HG03460 (cell line): ENCODE results near the gene KSR2.
"Not testable (repeated sequence)": the region's sequence is repeated elsewhere in the genome, so short reads cannot be mapped to it uniquely, and the experiment has no call there.

Experiments used
- ATAC-seq: cut with Tn5 transposase; IDR thresholded peaks from one replicate; pipeline ENCODE4 v1.9.1; 2021; ENCODE audit not compliant: unreplicated experiment

The KSR2 gene

DNA sequence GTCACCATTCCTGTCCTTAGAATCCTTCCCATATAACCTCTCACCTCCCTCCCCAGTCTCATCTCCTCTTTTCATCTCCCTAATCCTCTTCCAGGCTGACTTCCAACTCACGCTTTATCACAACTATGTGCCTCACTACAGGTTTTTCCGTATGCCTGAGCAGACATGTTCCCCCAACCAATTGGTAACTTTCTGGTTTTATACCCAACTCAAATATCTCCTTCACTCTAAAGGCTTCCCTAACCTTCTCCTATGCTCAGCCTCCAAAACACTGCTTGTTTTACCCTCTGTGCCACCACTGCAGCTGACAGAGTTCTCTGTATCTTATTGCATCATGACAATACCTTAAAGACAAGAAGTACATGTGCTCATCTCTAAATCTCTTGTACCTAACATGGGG is 139.7 kb downstream of the KSR2 start:
- ATAC-seq, result no peak

DNA sequence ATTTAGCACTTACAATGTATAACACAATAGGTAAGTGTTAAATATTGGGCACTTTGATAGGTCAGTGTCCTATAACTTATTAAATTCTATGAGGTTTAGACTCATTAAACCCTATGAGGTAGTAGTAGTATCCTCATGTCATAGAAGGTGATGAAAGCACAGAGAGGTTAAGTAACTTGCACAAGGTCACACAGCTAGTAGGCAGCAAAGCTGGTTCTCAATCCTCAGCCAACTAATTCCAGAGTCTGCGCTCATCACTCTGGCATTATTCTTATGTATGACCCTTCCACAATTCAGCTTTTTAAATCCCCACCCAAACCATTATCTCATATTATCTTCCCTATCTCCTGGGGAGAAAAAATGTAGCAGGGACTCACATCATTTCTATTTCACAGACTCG is 141.1 kb downstream of the KSR2 start:
- no peak for ATAC-seq

DNA sequence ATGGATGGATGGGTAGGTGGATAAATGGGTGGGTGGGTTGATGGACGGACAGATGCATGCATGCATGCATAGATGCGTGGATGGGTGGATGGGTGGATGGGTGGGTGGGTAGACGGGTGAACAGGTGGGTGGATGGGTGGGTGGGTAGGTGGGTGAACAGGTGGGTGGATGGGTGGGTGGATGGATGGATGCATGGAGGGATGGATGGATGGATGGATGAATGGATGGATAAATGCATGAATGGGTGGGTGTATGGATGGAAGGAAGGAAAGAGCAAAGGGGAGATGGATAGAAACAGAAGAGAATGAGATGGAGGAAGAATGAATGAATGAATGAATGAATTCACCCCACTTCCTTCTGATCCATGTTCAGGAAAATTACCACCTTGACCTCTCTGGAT is 143.0 kb downstream of the KSR2 start:
- no peak for ATAC-seq

DNA sequence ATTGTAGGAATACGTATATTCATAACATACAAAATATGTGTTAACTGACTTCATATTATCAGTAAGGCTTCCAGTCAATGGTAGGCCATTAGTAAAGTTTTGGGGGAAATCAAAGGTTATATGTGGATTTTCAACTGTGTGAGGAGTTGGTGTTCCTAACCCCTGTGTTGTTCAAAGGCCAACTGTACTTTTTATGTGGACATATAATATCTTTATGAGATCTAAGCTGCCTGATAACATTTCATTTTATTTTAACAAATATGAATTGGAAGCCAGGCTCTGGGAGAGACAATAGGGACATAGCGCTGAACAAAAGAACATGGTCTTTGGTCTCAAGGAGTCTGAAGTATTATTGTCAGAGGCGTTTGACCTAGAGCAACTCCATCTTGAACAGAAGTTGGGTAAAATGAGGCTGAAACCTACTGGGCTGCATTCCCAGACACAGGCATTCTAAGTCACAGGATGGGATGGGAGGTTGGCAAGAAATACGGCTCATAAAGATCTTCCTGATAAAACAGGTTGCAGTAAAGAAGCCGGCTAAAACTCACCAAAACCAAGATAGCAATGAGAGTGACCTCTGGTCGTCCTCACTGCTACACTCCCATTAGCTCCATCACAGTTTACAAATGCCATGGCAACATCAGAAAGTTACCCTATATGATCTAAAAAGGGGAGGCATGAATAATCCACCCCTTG is 147.2 kb downstream of the KSR2 start:
- ATAC-seq, result no peak

DNA sequence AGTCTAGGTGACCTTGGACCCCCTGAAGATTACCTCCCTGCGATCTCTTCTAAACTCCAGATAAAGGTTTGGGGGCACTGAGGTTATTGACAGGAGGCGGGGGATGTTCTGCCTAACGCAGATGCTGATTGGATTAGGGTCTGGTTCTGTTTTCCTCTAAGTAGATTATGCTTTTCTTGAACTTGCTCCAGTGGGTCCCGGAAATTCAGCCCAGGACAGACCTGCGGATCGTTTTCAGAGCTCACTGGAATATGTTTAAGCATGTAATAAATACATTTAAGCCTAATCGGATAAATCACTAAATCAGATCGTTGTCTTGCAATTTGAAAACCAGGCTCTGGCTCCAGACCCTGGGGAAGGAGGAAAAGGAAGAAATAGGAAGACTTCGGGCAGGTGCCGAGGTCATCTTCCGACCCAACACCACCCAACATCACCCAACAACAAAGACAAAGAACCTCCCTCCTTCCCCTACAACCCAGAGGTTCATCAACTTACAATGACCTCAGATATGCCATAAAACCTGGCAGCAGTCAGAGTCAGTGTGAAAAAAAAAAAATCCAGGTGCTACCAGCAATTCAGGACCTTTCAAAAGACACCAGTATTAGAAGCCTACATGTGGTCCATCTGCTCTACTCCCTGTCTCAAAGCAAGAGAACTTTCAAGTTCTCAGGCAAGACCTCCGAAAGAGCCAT is 148.4 kb downstream of the KSR2 start:
- ATAC-seq, result no peak

DNA sequence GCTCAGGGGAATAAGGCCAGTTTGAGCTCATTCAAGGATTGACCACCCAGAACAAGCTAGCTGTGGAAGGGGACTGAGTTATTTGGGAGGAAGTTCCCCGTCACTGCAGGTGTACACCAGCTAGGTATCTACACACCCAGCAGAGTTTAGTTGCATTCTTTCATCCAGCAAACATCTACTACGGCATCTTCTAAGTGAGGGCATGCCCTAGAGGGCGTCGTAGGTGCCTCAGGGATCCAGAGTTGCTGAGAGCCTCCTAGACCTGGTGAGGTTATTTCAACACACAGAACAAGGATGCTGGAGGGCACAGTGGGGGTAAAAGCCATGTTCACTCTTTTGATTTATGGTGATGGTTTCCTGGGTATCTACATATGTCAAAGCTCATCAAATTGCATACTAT is 149.6 kb downstream of the KSR2 start:
- no peak for ATAC-seq

DNA sequence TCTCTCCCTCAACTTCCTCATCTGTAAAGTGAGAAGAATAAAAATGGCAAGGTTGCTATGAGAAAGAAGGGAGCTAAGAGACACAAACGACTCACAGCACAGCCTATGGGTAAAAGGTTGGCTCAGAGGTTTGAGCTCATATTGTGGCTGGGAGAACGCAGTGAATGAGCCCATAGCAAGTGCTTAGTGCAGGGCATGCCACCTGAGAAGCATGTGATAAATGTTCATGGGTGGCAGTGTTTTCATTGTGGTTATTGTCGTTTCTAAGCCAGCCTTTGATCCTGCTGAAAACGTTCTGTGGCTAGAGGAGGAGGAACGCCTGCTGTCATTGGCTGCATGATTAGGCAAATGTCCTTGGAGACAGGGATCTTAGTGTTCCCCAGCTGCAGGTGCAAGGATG is 150.4 kb downstream of the KSR2 start:
- no peak for ATAC-seq

DNA sequence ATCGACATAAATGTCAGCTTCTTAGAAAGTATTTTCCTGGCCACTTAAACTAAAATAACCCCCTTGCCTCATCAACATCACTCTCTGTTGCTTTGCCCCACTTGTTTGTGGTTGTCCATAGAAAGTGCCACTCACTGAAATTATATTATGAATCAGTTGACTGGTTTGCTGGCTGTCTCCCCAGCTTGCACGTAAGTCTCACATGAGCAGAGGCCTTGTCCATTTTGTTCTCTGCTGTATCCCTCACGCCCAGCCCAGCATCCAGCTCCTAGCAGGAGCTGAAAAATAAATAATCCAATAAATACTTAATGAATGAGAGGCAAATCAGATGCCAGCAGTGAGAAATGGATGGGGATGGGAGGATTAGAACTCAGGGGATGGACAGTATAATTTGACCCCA is 159.3 kb downstream of the KSR2 start:
- no peak for ATAC-seq

DNA sequence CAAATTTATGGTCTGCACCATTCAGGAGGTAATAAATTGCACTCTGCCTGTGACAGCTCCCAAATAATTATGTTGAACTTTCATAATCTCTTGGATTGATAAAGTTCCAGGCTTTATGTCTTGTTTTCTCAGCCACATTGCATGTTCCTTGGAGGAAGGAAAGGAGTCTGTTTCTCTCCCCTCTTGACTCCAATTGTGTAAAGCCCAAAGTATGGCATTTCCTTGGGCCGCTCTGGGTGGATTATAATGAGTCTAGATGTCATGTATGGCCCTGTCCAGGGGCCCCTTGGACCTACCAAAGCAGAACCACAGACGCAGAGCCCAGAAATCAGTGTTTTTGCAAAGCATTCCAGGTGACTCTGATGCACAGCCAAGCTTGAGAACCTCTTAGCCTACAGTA is 160.8 kb downstream of the KSR2 start:
- no peak for ATAC-seq

DNA sequence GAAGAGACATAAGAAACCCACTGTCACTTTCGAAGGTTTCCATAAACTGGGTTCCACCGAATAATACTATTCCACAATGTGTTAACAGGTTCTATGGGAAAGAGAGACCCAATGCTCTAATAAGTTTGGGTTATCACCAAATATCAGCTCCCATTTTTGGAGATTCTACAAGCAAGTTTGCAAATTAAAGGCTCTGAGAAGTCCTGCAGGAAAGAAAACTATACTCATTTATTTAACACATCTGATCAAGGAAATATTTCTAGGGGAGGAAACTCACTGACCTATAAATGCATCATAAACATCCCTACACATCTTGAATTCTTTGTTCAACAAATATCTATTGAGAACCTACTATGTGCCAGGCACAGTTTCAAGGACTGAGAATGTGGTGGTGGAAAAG is 161.4 kb downstream of the KSR2 start:
- no peak for ATAC-seq

DNA sequence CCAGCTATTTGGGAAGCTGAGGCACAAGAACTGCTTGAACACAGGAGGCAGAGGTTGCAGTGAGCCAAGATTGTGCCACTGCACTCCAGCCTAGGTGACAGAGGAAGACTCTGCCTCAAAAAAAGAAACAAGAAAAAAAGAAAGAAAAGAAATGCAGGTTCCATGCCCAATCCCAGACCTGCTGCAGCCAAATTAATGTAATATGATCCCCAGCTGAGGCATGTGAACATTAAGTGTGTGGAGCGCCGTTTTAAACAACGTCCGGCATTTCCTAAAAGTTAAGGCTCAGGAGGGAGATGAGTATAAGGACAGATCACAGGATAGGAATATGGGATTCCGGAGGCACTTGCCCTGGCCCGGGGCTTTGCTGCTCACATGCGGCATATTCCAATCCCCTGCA is 162.9 kb downstream of the KSR2 start:
- no peak for ATAC-seq

DNA sequence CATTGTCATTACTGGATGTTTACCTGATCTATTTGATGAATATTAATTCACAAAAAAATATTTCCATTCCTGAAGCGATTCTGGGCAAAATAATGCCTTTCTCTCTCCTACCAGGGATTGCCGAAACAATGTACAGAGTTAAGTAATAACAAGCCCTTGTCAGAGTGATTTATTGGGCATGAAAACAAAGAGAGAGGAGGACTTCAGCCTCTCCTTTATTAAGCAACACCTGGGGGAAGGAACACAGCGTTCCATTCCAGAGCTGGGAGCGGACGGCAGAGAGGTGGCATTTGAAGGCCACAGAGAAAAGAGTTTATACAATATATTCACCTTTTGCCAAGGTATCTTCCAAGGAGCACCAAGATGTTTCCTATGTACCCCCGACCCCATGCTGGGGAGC is 165.8 kb downstream of the KSR2 start:
- no peak for ATAC-seq

DNA sequence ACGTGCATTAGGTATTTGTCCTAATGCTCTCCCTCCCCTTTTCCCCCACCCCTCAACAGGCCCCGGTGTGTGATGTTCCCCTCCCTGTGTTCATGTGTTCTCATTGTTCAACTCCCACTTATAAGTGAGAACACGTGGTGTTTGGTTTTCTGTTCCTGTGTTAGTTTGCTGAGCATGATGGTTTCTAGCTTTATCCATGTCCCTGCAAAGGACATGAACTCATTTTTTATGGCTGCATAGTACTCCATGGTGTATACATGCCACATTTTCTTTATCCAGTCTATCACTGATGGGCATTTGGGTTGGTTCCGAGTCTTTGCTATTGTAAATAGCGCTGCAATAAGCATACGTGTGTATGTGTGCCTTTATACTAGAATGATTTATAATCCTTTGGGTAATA is 168.1 kb downstream of the KSR2 start:
- ATAC-seq, result not testable (repeated sequence)

DNA sequence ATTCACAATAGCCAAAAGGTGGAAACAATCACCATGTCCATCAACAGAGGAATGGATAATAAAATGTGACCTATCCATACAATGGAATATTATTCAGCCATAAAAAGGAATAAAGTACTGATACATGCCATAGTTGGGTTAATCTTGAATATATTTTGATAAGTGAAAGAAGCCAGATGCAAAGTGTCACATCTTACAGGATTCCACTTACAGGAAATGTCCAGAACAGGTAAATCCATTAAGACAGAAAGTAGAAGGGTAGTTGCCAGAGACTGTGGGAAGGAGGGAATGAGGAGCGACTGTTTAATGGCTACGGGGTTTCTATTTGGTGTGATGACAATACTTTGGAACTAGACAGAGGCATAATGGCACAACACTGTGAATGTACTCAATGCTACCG is 171.6 kb downstream of the KSR2 start:
- ATAC-seq, result no peak

DNA sequence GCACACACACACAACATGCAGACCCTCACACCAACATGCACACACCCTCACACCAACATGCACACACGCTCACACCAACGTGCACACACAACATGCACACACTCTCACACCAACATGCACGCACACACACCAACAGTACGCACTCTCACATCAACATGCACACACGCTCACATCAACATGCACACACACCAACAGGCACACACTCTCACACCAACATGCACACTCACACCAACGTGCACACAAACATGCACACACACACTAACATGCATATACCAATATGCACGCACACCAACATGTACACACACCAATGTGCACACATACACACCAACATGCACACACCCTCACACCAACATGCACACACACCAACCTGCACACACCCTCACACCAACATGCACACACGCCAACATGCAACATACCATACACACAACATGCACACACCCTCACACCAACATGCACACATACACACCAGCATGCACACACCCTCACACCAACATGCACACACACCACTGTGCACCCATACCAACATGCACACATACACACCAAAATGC is 175.8 kb downstream of the KSR2 start:
- no peak for ATAC-seq

DNA sequence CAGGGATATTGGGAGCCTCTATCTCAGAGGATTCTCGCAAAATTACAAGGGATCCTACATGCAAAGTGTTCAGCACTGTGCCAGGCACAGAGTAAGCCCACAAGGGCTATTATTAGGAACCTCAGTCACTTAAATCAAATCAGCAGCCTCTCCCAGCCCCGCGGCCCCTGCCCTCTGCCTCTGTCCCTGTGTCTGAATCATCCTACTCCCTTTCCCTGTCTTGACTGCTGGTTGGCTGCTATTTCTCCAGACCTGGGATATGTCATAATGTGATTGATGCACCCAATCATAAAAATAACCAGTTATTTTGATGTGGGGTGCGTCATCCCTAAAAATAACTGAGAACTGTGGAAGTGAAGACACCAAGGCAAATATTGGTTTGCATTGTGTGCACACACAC is 176.3 kb downstream of the KSR2 start:
- no peak for ATAC-seq

DNA sequence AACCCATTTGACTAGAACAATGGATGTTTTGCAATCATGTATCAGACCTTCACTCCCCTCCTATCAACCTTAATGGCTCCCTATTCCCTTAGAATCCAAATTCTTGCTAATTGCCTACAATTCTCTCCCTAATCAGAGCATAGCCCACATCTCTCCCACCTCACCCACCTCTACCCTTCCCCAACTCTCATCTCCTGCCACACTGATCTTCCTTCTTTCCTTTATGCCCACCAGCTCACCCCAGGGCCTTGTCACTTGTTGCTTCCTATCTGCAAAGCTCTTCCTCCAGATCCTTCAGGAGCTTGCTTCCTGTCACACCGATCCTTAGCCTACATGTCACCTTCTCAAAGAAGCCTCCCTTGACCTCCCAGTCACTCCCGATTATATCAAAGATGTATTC is 177.8 kb downstream of the KSR2 start:
- ATAC-seq, result no peak

DNA sequence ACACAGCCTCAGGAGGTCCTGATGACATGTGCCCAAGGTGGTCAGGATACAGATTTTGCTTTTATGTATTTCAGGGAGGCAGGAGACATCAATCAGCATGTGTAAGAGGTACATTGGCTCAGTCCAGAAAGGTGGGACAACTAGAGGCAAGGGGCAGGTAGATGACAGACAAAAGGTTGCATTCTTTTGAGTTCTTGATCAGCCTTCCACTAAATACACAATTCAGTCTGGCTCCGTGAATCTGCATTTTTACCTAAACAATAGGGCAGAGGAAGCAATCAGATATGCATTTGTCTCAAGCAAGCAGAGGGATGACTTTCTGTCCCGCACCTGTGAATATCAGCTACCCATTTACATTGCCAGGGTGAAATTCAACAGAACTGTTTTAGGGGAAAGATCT is 178.6 kb downstream of the KSR2 start:
- ATAC-seq, result no peak

DNA sequence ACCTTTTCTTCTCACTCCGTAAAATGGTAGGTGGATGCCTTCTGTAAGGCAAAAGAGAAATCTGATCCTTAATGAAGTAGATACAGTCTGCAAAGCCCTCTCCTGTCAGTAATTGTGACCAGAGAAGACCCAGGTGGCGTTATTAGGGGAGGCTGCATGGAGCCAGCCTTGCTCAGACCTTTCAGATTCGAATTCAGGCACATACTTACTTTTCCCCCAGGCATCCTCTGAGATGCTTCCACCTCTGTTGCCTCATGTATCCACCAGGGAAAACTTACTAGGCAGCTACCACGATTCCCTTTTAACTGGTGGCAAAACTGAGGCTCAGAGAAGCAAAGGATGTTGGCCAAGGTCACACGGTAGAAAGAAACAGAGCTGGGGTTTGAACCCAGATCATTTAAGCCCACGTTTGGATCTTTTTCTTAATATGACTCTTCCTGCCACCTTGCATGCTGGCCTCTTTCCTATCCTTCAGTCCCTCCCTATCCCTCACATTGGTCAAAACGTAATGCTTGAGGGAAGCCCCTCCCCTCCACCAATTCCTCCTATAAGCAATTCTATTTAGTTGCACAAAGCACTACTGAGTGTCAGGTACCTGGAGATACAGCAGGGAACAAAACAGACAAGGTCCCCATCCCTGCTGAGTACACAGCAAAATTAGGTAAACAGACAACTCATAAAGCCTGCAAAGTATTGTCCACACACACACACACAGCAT is 179.4 kb downstream of the KSR2 start:
- ATAC-seq, result no peak

DNA sequence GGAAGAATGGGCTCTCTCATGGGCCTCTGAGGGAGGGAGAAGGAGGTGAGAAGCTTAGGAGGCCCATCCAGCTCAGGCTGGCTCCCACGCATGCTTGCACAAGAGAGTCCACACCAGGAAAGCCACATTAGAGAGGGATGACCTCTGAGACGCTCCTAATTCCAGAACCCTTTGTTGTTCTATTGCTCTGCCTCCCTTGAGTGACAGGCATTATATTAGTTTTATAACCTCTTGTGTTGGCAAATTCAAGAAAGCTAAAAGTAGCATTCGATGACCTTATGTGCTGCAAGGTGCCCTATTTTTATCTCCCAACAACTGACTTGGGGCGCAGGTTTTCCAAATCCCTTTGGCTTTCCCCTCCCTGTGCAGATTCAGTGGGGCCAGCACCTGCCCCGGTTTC is 190.1 kb downstream of the KSR2 start:
- no peak for ATAC-seq

DNA sequence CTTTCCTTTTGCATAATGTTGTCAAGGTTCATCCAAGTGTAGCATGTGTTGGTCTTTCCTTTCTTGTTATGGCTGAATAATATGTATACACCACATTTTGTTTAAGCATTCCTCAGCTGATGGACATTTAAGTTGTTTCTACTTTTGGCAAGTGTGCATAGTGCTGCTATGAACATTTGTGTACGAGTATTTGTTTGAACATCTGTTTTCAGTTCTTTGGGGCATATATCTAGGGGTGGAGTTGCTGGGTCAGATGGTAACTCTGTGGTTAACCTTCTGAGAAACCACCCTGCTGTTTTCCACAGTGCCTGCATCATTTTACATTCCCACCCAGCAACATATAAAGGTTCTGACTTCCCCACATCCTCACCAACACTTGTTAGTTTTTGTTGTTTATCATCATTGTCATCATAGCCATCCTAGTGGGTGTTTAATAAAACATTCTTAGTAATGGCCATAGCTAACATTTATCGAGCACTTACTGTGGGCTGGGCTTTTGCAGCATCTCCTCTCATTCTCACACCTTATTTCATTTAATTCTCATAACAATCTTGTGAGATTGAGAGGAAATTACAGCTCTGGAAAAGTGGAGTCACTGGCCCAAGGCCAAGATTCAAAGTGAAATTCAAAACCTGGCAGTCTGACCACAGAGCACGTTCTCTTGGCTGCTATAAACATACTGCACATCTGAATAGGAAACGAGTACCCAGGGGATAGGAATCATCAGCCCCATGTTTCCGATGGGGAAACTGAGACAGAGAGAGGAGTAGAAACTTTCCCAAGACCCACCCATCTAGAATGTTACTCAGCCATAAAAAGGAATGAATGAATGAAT is 193.6 kb downstream of the KSR2 start:
- no peak for ATAC-seq
